DMS114 treated with DMSO at 0.1 percent for 48 hours (cell line): ENCODE measurements around the gene HUNK.
"Not testable (repeated sequence)": the region's sequence is repeated elsewhere in the genome, so short reads cannot be mapped to it uniquely, and the experiment has no call there.

ENCODE experiments used
- DNase-seq: peaks from one replicate; lab custom pipeline; 2025; ENCODE audit not compliant: unreplicated experiment; lab: John Stamatoyannopoulos, UW

HUNK gene

DNA sequence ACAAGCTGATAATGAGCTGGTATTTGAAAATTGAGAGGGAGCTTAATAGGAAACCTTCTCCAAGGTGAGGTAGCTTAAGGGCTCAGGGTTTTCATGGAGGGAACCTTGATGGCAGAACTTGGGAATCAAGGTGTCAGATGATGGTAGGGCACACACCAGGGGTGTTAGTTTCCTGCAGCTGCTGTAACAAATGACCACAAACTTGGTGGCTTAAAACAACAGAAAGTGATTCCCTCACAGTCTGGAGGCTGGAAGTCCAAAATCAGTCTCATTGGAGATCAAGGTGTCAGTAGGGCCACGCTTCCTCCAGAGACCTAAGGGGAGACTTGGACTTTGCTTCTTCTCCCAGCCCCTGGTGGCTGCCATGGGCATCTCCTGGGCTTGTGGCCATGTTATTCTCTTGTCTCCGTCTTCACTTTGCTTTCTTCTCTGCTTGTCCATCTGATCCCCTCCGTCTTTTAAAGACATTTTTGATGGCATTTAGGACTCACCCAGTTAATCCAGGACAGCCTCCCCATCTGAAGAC is 45.5 kb downstream of the HUNK start:
- no peak for DNase-seq

DNA sequence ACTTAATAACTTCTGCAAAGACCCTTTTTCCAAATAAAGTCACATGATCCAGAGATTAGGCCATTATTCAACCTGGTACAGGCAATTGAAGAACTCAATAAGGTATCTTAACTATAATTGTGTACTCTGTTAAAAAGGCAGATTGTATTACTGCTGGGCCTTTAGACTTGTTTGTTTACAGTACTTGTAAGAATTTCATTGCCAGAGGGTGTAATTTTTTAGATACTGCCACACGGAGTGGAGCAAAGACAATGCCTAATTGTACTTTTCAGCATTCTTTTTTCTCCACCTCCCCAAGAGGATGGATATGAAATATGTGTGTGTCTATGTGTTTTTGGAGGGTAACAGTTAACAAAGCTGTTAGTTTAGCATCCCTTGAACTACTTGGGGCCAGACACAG is 47.5 kb downstream of the HUNK start:
- DNase-seq: no peak

DNA sequence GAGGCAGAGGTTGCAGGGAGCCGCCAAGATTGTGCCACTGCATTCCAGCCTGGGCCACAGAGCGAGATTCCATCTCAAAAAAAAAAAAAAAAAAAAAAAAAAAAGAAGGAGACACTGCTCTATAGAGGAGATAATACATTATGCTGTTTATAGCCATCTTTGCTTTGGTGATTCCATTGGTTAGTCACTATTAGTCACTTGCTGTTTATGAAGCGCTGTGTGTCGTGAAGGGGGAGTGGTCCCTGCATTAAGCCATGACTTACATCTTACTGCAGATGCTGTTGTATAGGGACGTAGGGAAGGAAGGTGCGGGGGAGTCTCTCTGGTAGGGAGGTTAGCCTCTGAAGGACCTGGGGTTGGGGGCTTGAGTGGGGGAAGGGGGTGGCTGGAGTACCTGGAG is 48.3 kb downstream of the HUNK start:
- DNase-seq: no peak

- no peak for DNase-seq
These were observed 50.1 kb downstream of the HUNK start for GRCh38 chr21:31922881-31923280.

DNA sequence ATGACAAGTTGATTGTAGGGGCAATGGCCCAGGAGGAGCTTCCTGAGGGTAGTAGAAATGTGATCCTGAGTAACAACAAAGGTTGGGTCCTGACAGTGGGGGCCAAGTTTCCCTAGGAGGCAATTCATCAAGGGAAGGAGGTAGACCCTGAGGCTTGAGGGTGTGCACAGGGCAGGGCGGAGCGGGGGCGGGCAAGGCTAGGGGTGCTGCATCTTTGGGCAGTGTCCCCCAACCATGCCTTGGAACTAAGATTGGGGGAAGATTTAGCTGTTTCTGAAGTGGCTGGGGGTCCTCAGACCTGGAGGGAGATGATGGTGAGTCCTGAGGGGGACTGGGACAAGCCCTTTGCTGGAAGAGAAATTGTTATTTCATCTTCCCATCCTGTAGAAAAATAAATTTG is 50.9 kb downstream of the HUNK start:
- no peak for DNase-seq

- DNase-seq: no peak
These were observed 51.7 kb downstream of the HUNK start for GRCh38 chr21:31924548-31924947.

GRCh38 chr21:31926498-31926897 is 53.7 kb downstream of the HUNK start:
- no peak for DNase-seq

DNA sequence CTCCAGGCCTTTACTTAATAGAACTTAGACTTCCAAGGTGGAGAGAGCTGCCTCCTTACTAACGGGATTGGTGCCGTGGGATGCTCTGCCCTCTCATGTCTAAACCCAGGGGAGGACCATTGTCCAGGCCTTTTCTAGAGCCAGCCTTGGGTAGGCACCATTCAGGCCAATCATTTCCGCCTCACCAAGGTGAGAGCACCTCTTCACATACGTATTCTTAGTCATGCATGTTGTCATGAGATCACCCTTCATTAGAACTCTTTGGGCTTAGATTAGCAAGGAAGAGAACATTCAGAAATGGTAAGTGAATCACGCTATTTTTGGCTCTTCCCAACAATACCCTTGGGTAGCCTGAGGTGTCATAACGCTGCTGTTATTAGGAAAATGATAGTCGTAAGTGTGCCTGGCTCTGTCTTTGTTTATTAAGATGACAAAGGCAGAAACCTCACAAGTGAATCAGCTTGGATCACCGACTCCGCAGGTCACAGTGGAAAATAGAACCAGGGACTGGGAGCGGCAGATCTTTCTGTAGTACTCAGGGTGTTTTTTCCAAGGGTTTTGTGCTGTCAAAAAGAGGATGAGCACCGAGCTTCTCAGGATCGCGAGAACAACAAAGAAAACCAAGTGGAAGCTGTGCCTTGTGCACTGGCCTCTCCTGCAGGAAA is 55.0 kb downstream of the HUNK start:
- no peak for DNase-seq

DNA sequence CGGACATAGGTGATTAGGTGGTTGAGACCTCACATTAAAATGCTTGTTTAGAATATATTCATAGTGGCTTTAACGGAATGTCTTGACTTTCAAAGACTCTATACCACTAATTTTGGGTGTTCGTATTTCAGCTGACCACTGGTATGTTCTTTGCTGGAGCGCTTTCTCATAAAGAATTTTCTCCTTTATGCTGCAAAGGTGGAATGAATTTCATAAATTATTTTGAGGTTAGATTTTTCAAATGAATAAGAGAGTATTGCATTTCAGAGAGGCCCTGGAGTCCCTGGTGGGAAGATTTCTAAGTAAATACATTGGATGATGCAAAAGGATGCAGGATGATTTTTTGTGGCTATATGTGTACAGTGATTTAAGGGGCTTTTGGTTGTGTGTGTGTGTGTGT is 55.8 kb downstream of the HUNK start:
- no peak for DNase-seq

DNA sequence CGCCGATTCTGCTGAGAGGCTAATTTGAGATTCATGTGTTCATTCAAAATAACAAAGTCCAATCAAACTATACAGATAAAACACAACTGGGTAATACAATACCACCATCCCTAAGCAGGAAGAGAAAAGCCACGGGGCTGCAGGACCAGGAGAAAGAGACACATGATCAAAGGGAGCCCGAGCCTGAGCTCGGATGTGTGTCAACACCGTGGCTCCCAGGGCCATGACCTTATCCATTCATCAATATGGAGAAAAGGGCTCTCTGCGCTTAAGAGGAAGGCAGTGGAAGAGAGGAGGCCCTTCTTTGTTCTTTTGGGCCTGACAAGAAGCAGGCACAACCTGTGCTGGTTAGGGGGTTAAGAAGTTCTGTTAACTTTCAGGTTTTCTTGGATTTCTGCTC is 56.7 kb downstream of the HUNK start:
- DNase-seq: no peak

DNA sequence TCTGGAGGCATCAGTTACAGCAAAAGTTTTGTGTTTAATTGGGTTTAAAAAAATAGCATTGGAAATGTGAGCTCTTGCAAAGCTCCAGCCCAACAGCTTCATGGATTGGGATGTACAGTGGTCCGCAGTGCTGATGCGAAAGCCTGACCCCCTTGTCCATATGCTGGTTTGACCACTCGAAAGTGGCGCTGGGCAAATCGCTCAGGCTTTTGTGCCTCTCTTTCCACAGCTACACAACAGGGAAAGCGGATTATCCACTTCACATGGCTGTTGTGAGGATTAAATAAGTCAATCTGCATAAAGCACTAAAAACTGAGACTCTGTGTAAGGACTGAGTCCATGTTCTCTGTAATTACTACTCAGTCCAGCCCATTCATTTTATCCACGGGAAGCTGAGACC is 57.2 kb downstream of the HUNK start:
- DNase-seq: no peak

DNA sequence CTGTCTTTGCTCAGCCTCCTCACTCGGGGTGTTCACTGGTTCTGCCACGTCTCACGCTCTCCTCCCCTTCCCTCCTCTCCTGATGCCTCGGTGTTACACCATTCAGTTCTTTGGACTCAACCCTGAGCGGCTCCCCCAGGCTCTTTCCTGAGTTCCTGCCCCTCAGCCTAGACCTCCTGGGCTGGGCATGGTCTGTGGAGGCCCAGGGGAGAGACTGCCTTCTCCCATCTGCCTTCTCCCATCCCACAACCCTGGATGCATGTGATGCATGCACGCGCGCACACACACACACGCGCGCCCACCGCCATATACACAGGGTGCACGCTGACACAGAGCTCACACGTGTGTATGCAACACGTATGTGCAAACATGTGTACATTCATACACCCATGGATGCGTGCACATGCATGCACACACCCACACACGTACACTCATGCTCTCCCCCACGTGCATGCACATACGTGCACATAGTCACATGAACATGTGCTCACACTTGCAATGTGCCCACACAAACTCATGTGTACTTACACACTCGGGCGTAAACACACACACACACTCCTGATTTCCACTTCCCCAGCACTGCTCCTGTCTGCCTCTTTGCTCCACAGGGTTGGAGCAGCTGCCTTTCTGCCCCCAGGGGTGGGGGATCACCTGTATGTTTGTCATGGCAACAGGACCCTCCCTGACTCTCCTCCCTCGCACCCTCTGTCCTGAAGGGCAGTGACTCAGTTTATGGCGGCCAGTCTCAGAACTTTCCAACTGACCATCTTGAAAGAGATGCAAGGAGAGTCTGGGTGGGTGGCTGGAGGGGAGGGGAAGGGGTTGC is 59.0 kb downstream of the HUNK start:
- no peak for DNase-seq

GRCh38 chr21:31932470-31932764 is 59.6 kb downstream of the HUNK start:
- no peak for DNase-seq

- DNase-seq: no peak
These were observed 64.5 kb downstream of the HUNK start for GRCh38 chr21:31937303-31937702.

- DNase-seq: no peak
These were observed 65.8 kb downstream of the HUNK start for GRCh38 chr21:31938330-31939301.

GRCh38 chr21:31941694-31942093 is 68.9 kb downstream of the HUNK start:
- no peak for DNase-seq

GRCh38 chr21:31943561-31943960 is 70.7 kb downstream of the HUNK start:
- DNase-seq: no peak

GRCh38 chr21:31945141-31945540 is 72.3 kb downstream of the HUNK start:
- no peak for DNase-seq

GRCh38 chr21:31945546-31945945 is 72.7 kb downstream of the HUNK start:
- no peak for DNase-seq

- no peak for DNase-seq
These were observed 73.4 kb downstream of the HUNK start for GRCh38 chr21:31946231-31946630.

- not testable (repeated sequence) for DNase-seq
These were observed 74.2 kb downstream of the HUNK start for GRCh38 chr21:31946876-31947550.
